ENCODE data around the gene FAM163A.

- TF ChIP-seq, protein P1, sequence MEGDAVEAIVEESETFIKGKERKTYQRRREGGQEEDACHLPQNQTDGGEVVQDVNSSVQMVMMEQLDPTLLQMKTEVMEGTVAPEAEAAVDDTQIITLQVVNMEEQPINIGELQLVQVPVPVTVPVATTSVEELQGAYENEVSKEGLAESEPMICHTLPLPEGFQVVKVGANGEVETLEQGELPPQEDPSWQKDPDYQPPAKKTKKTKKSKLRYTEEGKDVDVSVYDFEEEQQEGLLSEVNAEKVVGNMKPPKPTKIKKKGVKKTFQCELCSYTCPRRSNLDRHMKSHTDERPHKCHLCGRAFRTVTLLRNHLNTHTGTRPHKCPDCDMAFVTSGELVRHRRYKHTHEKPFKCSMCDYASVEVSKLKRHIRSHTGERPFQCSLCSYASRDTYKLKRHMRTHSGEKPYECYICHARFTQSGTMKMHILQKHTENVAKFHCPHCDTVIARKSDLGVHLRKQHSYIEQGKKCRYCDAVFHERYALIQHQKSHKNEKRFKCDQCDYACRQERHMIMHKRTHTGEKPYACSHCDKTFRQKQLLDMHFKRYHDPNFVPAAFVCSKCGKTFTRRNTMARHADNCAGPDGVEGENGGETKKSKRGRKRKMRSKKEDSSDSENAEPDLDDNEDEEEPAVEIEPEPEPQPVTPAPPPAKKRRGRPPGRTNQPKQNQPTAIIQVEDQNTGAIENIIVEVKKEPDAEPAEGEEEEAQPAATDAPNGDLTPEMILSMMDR (conservative IDR thresholded peaks at IDR 0.05 in 1 of 2, IDR thresholded peaks at IDR 0.05 in 1 of 2; ENCODE audit: low read depth in 1 of 2, low read length in 2 of 2): no peak
- no peak for TF ChIP-seq EZH2 (IDR thresholded peaks at IDR 0.05; ENCODE audit: low read length, missing control alignments)
Observed at GRCh38 chr1:179774566-179774965, 31.5 kb downstream of the FAM163A start.

Measured in fibroblast of lung (primary cell).